Central memory CD8-positive, alpha-beta T cell (primary cell): Measurements from ENCODE around the gene KCNE2.
"Not testable (repeated sequence)": the region's sequence is repeated elsewhere in the genome, so short reads cannot be mapped to it uniquely, and the experiment has no call there.

Source experiments
- ATAC-seq: fragments of 150-1000 bp; cut with Tn5 transposase; replicated peaks from 2 replicates; pipeline ENCODE4 v1.10.0; 2022; ENCODE audit warnings: mild to moderate bottlenecking, moderate FRiP score, moderate number of reproducible peaks; ENCODE audit not compliant: poor library complexity, severe bottlenecking; ENCODE audit errors: extremely low read depth
- DNase-seq, 2 donors: peaks; one replicate each; pipeline ENCODE4 v3.0.0; 2021; ENCODE audit warnings: low spot score in 2 of 2
- H3K27ac Mint-ChIP-seq: one replicate; pipeline ENCODE4 v1.8.0; 2022; ENCODE audit warnings: low read depth, mild to moderate bottlenecking, moderate library complexity, mixed read lengths
- H3K27me3 Mint-ChIP-seq: one replicate; pipeline ENCODE4 v1.8.0; 2022; ENCODE audit warnings: mixed read lengths
- H3K36me3 Mint-ChIP-seq: one replicate; pipeline ENCODE4 v1.8.0; 2022; ENCODE audit warnings: mild to moderate bottlenecking, moderate library complexity, mixed read lengths; ENCODE audit not compliant: insufficient read depth
- H3K4me1 Mint-ChIP-seq: one replicate; pipeline ENCODE4 v1.8.0; 2022; ENCODE audit warnings: mixed read lengths
- H3K4me3 Mint-ChIP-seq: one replicate; pipeline ENCODE4 v1.8.0; 2022; ENCODE audit warnings: mild to moderate bottlenecking, moderate library complexity, mixed read lengths
- H3K9me3 Mint-ChIP-seq: one replicate; pipeline ENCODE4 v1.8.0; 2022; ENCODE audit warnings: mixed read lengths

KCNE2 gene

GRCh38 chr21:34358866-34359265 lies 4.9 kb upstream of the KCNE2 start:
- no peak overlapping the region for H3K4me3 Mint-ChIP-seq
- peaks cover 48% of the 10 kb centered on the region for H3K27me3 Mint-ChIP-seq
- ATAC-seq (no peak), DNase-seq (no peak)
- H3K4me1 Mint-ChIP-seq, result peaks cover 11% of the 10 kb centered on the region
- H3K36me3 Mint-ChIP-seq, result no peaks in the 10 kb centered on the region
- no peak overlapping the region for H3K27ac Mint-ChIP-seq
- H3K9me3 Mint-ChIP-seq, result no peaks in the 10 kb centered on the region

GRCh38 chr21:34360488-34361241 lies 3.1 kb upstream of the KCNE2 start:
- Mint-ChIP-seq H3K4me3 (no peak overlapping the region), H3K27ac (no peak overlapping the region), H3K27me3 (peaks cover 37% of the 10 kb centered on the region), H3K36me3 (no peaks in the 10 kb centered on the region), H3K9me3 (no peaks in the 10 kb centered on the region), H3K4me1 (peaks cover 11% of the 10 kb centered on the region)
- DNase-seq (no peak), ATAC-seq (no peak)

GRCh38 chr21:34362136-34362444 lies 1.7 kb upstream of the KCNE2 start:
- no peaks in the 10 kb centered on the region for H3K9me3 Mint-ChIP-seq
- DNase-seq, result no peak
- no peak for ATAC-seq
- no peak overlapping the region for H3K27ac Mint-ChIP-seq
- no peaks in the 10 kb centered on the region for H3K36me3 Mint-ChIP-seq
- H3K4me3 Mint-ChIP-seq, result no peak overlapping the region
- peaks cover 23% of the 10 kb centered on the region for H3K27me3 Mint-ChIP-seq
- H3K4me1 Mint-ChIP-seq, result peaks cover 11% of the 10 kb centered on the region

- peaks cover 21% of the 10 kb centered on the region for H3K27me3 Mint-ChIP-seq
- ATAC-seq (no peak), DNase-seq (no peak)
- H3K36me3 Mint-ChIP-seq, result no peaks in the 10 kb centered on the region
- H3K4me1 Mint-ChIP-seq, result peaks cover 11% of the 10 kb centered on the region
- H3K4me3 Mint-ChIP-seq, result no peak overlapping the region
- H3K27ac Mint-ChIP-seq, result no peak overlapping the region
- H3K9me3 Mint-ChIP-seq, result no peaks in the 10 kb centered on the region
Measured at GRCh38 chr21:34362670-34363069, 1.1 kb upstream of the KCNE2 start.

- no peaks in the 10 kb centered on the region for H3K36me3 Mint-ChIP-seq
- H3K27me3 Mint-ChIP-seq, result peaks cover 29% of the 10 kb centered on the region
- no peak for ATAC-seq
- peaks cover 11% of the 10 kb centered on the region for H3K4me1 Mint-ChIP-seq
- DNase-seq, result no peak
- H3K27ac Mint-ChIP-seq, result no peak overlapping the region
- H3K4me3 Mint-ChIP-seq, result no peak overlapping the region
- H3K9me3 Mint-ChIP-seq, result no peaks in the 10 kb centered on the region
Measured at GRCh38 chr21:34364921-34365320, 1.1 kb downstream of the KCNE2 start.

- H3K27ac Mint-ChIP-seq, result no peak overlapping the region
- no peaks in the 10 kb centered on the region for H3K9me3 Mint-ChIP-seq
- peaks cover 11% of the 10 kb centered on the region for H3K4me1 Mint-ChIP-seq
- ATAC-seq (no peak), DNase-seq (no peak)
- H3K27me3 Mint-ChIP-seq, result peaks cover 35% of the 10 kb centered on the region
- H3K4me3 Mint-ChIP-seq, result no peak overlapping the region
- no peaks in the 10 kb centered on the region for H3K36me3 Mint-ChIP-seq
Measured at GRCh38 chr21:34365809-34366208, 2.0 kb downstream of the KCNE2 start.

GRCh38 chr21:34367320-34367935 lies 3.6 kb downstream of the KCNE2 start:
- no peak overlapping the region for H3K27ac Mint-ChIP-seq
- peak in 1 of 2 donors; percentile 11 for DNase-seq

GRCh38 chr21:34369741-34370140 lies 5.9 kb downstream of the KCNE2 start:
- no peak overlapping the region for H3K27ac Mint-ChIP-seq
- H3K36me3 Mint-ChIP-seq, result no peaks in the 10 kb centered on the region
- DNase-seq (no peak), ATAC-seq (no peak)
- no peaks in the 10 kb centered on the region for H3K9me3 Mint-ChIP-seq
- H3K4me1 Mint-ChIP-seq, result no peaks in the 10 kb centered on the region
- H3K4me3 Mint-ChIP-seq, result no peak overlapping the region
- peaks cover 31% of the 10 kb centered on the region for H3K27me3 Mint-ChIP-seq

More at GRCh38 chr21:34367320-34367935, 3.6 kb downstream of the KCNE2 start:
- ATAC-seq, result peak; percentile 56
- Mint-ChIP-seq H3K9me3 (no peaks in the 10 kb centered on the region), H3K36me3 (no peaks in the 10 kb centered on the region), H3K27me3 (peaks cover 31% of the 10 kb centered on the region), H3K4me1 (peaks cover under 1% of the 10 kb centered on the region), H3K4me3 (no peak overlapping the region)

- no peaks in the 10 kb centered on the region for H3K4me1 Mint-ChIP-seq
- no peaks in the 10 kb centered on the region for H3K36me3 Mint-ChIP-seq
- no peak for ATAC-seq
- H3K27ac Mint-ChIP-seq, result no peak overlapping the region
- DNase-seq, result no peak
- H3K9me3 Mint-ChIP-seq, result no peaks in the 10 kb centered on the region
- H3K4me3 Mint-ChIP-seq, result no peak overlapping the region
- H3K27me3 Mint-ChIP-seq, result peaks cover 31% of the 10 kb centered on the region
Measured at GRCh38 chr21:34372321-34372720, 8.5 kb downstream of the KCNE2 start.

- H3K27me3 Mint-ChIP-seq, result peaks cover 19% of the 10 kb centered on the region
- ATAC-seq, DNase-seq, H3K9me3 Mint-ChIP-seq, H3K4me1 Mint-ChIP-seq, H3K36me3 Mint-ChIP-seq, H3K4me3 Mint-ChIP-seq, H3K27ac Mint-ChIP-seq: not testable (repeated sequence)
Measured at GRCh38 chr21:34374462-34374861, 10.7 kb downstream of the KCNE2 start.

GRCh38 chr21:34374940-34375618 lies 11.3 kb downstream of the KCNE2 start, which contains the start of gene SMIM11:
TSS of gene SMIM11 (plus strand) at chr21:34375507. CDS start at chr21:34379505, 3,998 bp downstream.
- ATAC-seq, result peak; percentile 98
- H3K36me3 Mint-ChIP-seq, DNase-seq, H3K27ac Mint-ChIP-seq, H3K4me1 Mint-ChIP-seq, H3K9me3 Mint-ChIP-seq, H3K4me3 Mint-ChIP-seq: not testable (repeated sequence)
- peaks cover 13% of the 10 kb centered on the region for H3K27me3 Mint-ChIP-seq

GRCh38 chr21:34375619-34375972 lies 11.8 kb downstream of the KCNE2 start:
- not testable (repeated sequence) for DNase-seq, H3K27me3 Mint-ChIP-seq, H3K27ac Mint-ChIP-seq, H3K9me3 Mint-ChIP-seq, H3K36me3 Mint-ChIP-seq, H3K4me1 Mint-ChIP-seq, H3K4me3 Mint-ChIP-seq
- peak; percentile 74 for ATAC-seq

GRCh38 chr21:34383138-34383537 lies 19.3 kb downstream of the KCNE2 start:
- DNase-seq, H3K9me3 Mint-ChIP-seq, H3K27me3 Mint-ChIP-seq, H3K4me3 Mint-ChIP-seq, H3K4me1 Mint-ChIP-seq, H3K36me3 Mint-ChIP-seq, H3K27ac Mint-ChIP-seq, ATAC-seq: not testable (repeated sequence)
